ENCODE results near the gene ARHGAP1. TPM values are rescaled to one million over a fixed set of nuclear protein-coding genes. Genes with fewer than 3 reads are reported as not detected.
A peak's percentile ranks its signal among the peaks of the same experiment; 100 is the strongest.

ARHGAP1 gene
- total RNA-seq = 10 to 100 TPM; 76.4 to 95.2 (median 90.6) TPM
- long read RNA-seq, donor 1, partial matches to known transcripts = 2 of 29 reads
- long read RNA-seq, donor 1, other reads (novel, unspliced or antisense) = 23 of 29 reads
- long read RNA-seq, donor 2, partial matches to known transcripts = 0 of 43 reads
- long read RNA-seq, donor 2, other reads (novel, unspliced or antisense) = 38 of 43 reads

GRCh38 chr11:46700241-46701077, at the start of gene ARHGAP1, which contains the start of gene ZNF408:
Gene ARHGAP1 (minus strand): TSS chr11:46700619. CDS start chr11:46696107, 4,512 bp downstream.
Gene ZNF408 (plus strand): TSS chr11:46701031. CDS start chr11:46701048, 17 bp downstream.
- H3K4me1 ChIP-seq (ENCODE audit: low read depth) = peaks cover 21% of the 10 kb centered on the region
- ATAC-seq (peak; percentile 97), DNase-seq (peak; percentile 99 to 100 (median 100))
- peak within 1 kb of the TSS; percentile 90 for H3K4me3 ChIP-seq
- H3K36me3 ChIP-seq (ENCODE audit: low read depth) = peaks cover 11% of the 10 kb centered on the region
- intact Hi-C loops (cut with DNase I, micrococcal nuclease) = no loop called here
- no peaks in the 10 kb centered on the region for H3K9me3 ChIP-seq
- TF ChIP-seq CTCF (IDR thresholded peaks at IDR 0.05) = no peak

GRCh38 chr11:46747150-46747549, 46.7 kb upstream of the ARHGAP1 start:
- H3K36me3 ChIP-seq (ENCODE audit: low read depth) = peaks cover 11% of the 10 kb centered on the region
- H3K9me3 ChIP-seq = no peaks in the 10 kb centered on the region
- no peaks in the 10 kb centered on the region for H3K4me1 ChIP-seq (ENCODE audit: low read depth)
- no peak overlapping the region for H3K4me3 ChIP-seq
- ATAC-seq (no peak), DNase-seq (no peak)
- TF ChIP-seq CTCF (IDR thresholded peaks at IDR 0.05) = no peak
- intact Hi-C loops (cut with DNase I, micrococcal nuclease) = no loop called here

GRCh38 chr11:46745995-46746394, 45.6 kb upstream of the ARHGAP1 start:
- H3K36me3 ChIP-seq (ENCODE audit: low read depth) = peaks cover 11% of the 10 kb centered on the region
- intact Hi-C loops (cut with DNase I, micrococcal nuclease) = no loop called here
- H3K9me3 ChIP-seq = no peaks in the 10 kb centered on the region
- no peak for ATAC-seq
- no peak for DNase-seq
- no peak for TF ChIP-seq CTCF (IDR thresholded peaks at IDR 0.05)
- H3K4me3 ChIP-seq = no peak overlapping the region
- no peaks in the 10 kb centered on the region for H3K4me1 ChIP-seq (ENCODE audit: low read depth)

- no peak for TF ChIP-seq CTCF (IDR thresholded peaks at IDR 0.05)
- Histone ChIP-seq H3K36me3 (ENCODE audit: low read depth) (peaks cover 11% of the 10 kb centered on the region), H3K4me1 (ENCODE audit: low read depth) (no peaks in the 10 kb centered on the region), H3K9me3 (no peaks in the 10 kb centered on the region), H3K4me3 (no peak overlapping the region)
- DNase-seq (no peak), ATAC-seq (no peak)
- intact Hi-C loops (cut with DNase I, micrococcal nuclease) = no loop called here
These were observed 44.9 kb upstream of the ARHGAP1 start for GRCh38 chr11:46745328-46745727.

GRCh38 chr11:46743693-46744339, 43.4 kb upstream of the ARHGAP1 start:
- H3K36me3 ChIP-seq (ENCODE audit: low read depth) = peaks cover 6% of the 10 kb centered on the region
- ATAC-seq (no peak), DNase-seq (no peak)
- intact Hi-C loops (cut with DNase I, micrococcal nuclease) = no loop called here
- H3K9me3 ChIP-seq = no peaks in the 10 kb centered on the region
- no peak for TF ChIP-seq CTCF (IDR thresholded peaks at IDR 0.05)
- no peaks in the 10 kb centered on the region for H3K4me1 ChIP-seq (ENCODE audit: low read depth)
- no peak overlapping the region for H3K4me3 ChIP-seq
